OCI-LY7 (cell line): ENCODE data around the gene NVL.

Experiments
- CTCF ChIP-seq: fragments of 200-600 bp; sonication (generic); conservative IDR thresholded peaks from 2 replicates; pipeline ENCODE4 v1.5.1; 2014; ENCODE audit warnings: mild to moderate bottlenecking, antibody characterized with exemption, low read length, moderate library complexity, mixed read lengths
- EZH2phosphoT487 ChIP-seq: fragments of 200-600 bp; sonication (generic); IDR thresholded peaks from 2 replicates; pipeline ENCODE4 v1.6.1; 2018; ENCODE audit warnings: low read depth, borderline replicate concordance, mild to moderate bottlenecking, mixed run types, antibody characterized with exemption, low read length, moderate library complexity, mixed read lengths

GRCh38 chr1:224238756-224239155 is 91.2 kb downstream of the NVL start:
- TF ChIP-seq CTCF (no peak), EZH2phosphoT487 (no peak)
